Stimulated activated CD4-positive, alpha-beta T cell treated with anti-CD3 and anti-CD28 coated beads, TNF-alpha, amount 100 ng/mL, for 48 hours (primary cell): ENCODE results near the gene HMCN1.

Source experiments
- DNase-seq, 3 donors: peaks; one replicate each; pipeline ENCODE4 v3.0.0-alpha.2; 2020; ENCODE audit warnings: low read depth in 3 of 3

The HMCN1 gene

GRCh38 chr1:186086583-186086982 is 352.4 kb downstream of the HMCN1 start:
- no peak for DNase-seq

- no peak for DNase-seq
These were observed 355.7 kb downstream of the HMCN1 start for GRCh38 chr1:186089940-186090339.

- DNase-seq, result no peak
These were observed 357.1 kb downstream of the HMCN1 start for GRCh38 chr1:186091222-186091720.

GRCh38 chr1:186093437-186093836 is 359.2 kb downstream of the HMCN1 start:
- no peak for DNase-seq

- DNase-seq, result no peak
These were observed 360.0 kb downstream of the HMCN1 start for GRCh38 chr1:186094172-186094571.

GRCh38 chr1:186099336-186100104 is 365.3 kb downstream of the HMCN1 start:
- no peak for DNase-seq

- no peak for DNase-seq
These were observed 367.9 kb downstream of the HMCN1 start for GRCh38 chr1:186102107-186102506.

GRCh38 chr1:186102547-186103148 is 368.5 kb downstream of the HMCN1 start:
- no peak for DNase-seq

GRCh38 chr1:186104459-186104858 is 370.3 kb downstream of the HMCN1 start:
- DNase-seq, result no peak

- DNase-seq, result no peak
These were observed 378.1 kb downstream of the HMCN1 start for GRCh38 chr1:186112280-186112679.

- DNase-seq, result no peak
These were observed 379.3 kb downstream of the HMCN1 start for GRCh38 chr1:186113461-186113860.

- DNase-seq, result no peak
These were observed 384.5 kb downstream of the HMCN1 start for GRCh38 chr1:186118724-186119123.

- no peak for DNase-seq
These were observed 388.6 kb downstream of the HMCN1 start for GRCh38 chr1:186122837-186123236.

- DNase-seq, result no peak
These were observed 390.8 kb downstream of the HMCN1 start for GRCh38 chr1:186125035-186125434.

- no peak for DNase-seq
These were observed 391.3 kb downstream of the HMCN1 start for GRCh38 chr1:186125511-186125910.

- DNase-seq, result no peak
These were observed 395.6 kb downstream of the HMCN1 start for GRCh38 chr1:186129758-186130157.

GRCh38 chr1:186139115-186139514 is 404.9 kb downstream of the HMCN1 start:
- no peak for DNase-seq

- DNase-seq, result no peak
These were observed 405.5 kb downstream of the HMCN1 start for GRCh38 chr1:186139701-186140100.

GRCh38 chr1:186142159-186142558 is 408.0 kb downstream of the HMCN1 start:
- no peak for DNase-seq

- DNase-seq, result no peak
These were observed 408.7 kb downstream of the HMCN1 start for GRCh38 chr1:186142916-186143315.

GRCh38 chr1:186143481-186143880 is 409.3 kb downstream of the HMCN1 start:
- no peak for DNase-seq

- DNase-seq, result no peak
These were observed 410.3 kb downstream of the HMCN1 start for GRCh38 chr1:186144505-186144904.

- no peak for DNase-seq
These were observed 412.8 kb downstream of the HMCN1 start for GRCh38 chr1:186146974-186147373.
